GM21423 (cell line): ENCODE data around the gene VWF.

ENCODE experiments used
- ATAC-seq: cut with Tn5 transposase; IDR thresholded peaks from one replicate; pipeline ENCODE4 v1.9.1; 2021; ENCODE audit warnings: mild to moderate bottlenecking, moderate library complexity; ENCODE audit not compliant: unreplicated experiment

The VWF gene

DNA sequence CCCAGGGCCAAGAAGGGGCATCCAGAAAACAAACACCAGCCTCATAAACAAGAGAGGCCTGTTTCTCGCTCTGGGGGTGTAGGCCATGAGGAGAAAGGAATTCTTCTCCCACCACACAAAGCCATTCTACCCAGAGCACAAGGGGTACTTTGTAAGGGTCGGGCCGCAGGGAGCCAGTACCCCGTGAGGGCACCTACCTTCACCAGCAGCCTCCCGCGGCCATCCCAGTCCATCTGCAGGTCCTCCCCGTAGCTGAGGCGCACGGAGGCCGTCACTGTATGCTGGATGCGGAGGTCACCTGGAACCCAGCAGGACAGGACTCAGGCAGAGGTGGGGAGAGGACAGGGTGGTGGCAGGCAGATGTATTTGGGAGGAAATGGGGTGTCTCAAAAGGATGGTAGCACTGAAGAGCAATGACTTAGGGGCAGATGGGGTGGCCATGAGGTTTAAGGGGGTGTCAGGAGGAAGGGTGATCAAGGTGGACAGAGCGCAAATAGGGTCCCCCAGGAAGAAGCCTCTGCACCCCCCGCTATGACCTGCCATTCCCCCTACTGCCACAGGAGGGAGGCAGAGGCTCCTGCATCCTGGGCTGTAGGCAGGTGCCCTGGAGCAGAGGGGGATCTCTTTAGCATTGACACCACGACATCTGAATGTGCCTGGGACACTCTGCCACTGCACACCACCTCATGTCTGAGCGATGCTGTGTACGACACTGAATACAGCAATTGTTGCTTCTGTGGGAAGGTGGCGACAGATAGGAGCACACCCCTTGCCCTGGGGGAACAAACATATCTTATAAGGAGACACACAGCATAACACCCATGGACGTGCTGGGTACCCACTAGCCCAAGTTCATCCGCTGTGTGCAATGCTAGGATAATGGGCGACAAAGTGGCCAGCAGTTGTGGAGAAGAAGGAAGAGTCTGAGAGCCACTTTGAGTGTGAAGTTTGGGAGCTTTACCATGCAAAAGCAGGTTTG is 61.4 kb downstream of the VWF start:
- no peak for ATAC-seq

- ATAC-seq, result no peak
Measured at GRCh38 chr12:6062395-6062756, 62.1 kb downstream of the VWF start.

GRCh38 chr12:6061660-6062059 is 62.8 kb downstream of the VWF start:
- no peak for ATAC-seq

- ATAC-seq, result no peak
Measured at GRCh38 chr12:6059860-6060565, 64.5 kb downstream of the VWF start.

DNA sequence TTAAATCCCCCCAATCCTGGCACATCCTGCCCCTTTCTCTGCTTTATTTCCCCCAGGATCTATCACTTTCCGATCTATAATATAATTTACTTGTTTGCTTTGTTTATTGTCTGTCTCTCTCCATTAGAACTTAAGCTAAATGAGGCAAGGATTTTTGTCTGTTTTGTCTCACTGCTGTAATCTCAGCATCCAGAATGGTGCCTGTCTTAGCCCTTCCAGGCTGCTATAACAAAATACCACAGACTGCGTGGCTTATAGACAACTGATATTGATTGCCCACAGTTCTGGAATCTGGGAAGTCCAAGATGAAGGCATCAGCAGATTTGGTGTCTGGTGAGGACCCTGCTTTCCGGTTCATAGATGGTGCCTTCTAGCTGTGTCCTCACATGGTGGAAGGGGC is 65.2 kb downstream of the VWF start:
- no peak for ATAC-seq

- ATAC-seq, result no peak
Measured at GRCh38 chr12:6058481-6059161, 65.8 kb downstream of the VWF start.

DNA sequence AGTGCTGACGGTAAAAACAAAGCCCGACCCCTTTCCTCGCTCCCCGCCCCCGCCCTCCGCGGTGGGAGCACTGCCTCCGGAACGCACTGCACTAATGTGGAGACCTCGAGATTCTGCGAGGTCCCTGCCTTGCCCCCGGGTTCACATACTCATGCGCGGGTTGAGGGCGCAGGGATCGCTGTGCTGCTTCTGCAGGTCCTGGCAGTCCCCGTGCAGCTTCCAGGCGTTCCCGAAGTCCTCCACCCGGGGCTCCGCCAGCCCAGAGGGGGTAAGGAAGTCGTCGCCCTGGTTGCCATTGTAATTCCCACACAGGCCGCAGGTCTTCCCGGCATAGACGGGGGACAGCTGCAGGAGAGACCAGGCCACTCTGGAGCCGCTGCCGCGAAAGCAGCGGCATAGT is 66.8 kb downstream of the VWF start:
- no peak for ATAC-seq

DNA sequence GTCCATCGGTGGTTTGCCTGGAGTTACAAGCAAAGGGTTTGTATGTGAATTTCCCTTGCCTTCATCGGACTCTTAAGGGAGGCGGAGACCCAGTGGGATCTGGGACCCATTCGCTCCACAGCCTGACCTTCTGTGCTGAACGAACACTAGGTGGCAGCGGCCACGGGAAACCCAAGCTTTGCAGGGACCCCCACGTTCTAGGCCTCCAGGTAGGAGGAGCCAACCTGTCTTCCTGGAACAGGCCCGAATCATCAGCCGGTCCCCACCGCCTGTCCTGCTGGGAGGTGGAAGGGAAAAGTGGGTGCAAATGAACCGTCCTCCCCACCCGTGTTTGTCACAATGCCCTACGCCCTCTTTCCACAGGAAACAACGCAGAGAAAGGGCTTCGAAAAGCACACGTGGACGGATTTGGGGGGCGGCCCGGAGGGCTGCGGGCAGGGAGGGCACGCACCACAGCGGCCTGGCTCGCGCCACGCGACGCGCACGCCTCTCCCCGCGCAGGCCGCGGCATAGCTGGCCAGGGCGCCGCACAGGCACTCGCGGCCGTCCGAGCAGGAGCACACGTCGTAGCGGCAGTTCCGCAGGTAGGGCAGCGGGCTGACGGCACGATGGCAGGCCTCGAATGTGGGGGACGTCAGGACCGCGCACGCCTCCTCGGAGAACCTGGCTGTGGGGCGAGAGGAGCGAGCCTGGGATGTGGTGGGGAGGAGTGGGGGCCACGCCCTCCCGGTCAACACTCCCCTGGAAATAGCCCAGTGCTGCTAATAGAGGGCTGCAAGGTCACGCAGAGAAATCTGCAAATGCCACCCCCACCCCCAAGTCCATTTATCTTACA is 67.8 kb downstream of the VWF start:
- no peak for ATAC-seq

GRCh38 chr12:6053541-6053940 is 70.9 kb downstream of the VWF start:
- no peak for ATAC-seq

GRCh38 chr12:6052940-6053329 is 71.5 kb downstream of the VWF start:
- no peak for ATAC-seq

DNA sequence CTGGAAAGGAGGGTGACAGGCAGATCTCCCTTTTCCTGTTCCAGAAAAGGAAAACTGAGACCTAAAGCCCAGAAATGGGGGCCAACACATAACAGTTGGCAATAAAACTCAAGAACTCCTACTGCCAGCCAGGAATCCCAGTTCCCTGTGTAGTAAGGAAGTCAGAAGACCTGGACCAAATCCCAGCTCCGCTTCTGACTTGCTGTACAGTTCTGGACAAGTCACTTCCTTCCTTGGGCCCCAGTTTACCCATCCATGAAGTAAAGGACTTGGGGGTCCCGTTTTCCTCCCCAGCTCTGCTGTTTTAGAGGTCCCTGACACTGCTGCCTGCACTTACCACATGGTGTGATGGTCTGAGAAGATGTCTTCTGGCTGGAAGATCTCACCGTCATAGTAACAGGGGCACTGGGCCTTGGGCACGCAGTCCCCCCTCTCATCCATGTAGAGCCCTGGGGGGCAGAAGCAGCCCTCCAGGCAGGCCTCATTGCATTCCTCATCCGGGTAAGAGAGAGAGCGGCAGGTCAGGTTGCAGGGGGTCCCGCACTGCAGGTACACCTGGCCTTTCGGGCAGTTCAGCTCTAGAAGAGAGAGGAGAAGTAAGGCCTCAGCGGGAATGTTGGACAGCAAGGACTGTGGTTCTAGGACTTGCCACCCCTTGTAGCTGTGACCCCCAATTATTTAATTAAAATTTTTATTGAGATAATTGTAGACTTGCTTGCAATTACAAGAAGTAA is 72.1 kb downstream of the VWF start:
- no peak for ATAC-seq

DNA sequence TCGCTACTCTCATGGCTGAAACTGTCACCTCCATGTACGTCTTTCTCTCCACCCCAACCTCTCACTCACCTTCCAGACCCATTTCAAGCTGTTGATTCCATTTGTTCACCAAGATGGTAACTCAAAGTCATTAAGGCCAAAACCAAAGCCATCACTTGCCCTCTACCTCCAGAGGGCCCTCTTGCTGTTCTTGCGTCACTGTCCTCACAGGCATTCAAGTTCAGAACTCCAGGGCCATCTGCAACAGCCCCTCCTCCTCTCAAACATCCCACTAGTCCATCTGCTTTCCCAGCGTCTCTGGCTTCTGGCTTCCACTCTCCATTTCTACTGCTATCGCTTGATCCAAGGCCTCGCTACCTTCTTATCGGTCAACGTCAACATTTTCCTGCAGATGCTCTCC is 74.5 kb downstream of the VWF start:
- no peak for ATAC-seq

- no peak for ATAC-seq
Measured at GRCh38 chr12:6049587-6049986, 74.9 kb downstream of the VWF start.

DNA sequence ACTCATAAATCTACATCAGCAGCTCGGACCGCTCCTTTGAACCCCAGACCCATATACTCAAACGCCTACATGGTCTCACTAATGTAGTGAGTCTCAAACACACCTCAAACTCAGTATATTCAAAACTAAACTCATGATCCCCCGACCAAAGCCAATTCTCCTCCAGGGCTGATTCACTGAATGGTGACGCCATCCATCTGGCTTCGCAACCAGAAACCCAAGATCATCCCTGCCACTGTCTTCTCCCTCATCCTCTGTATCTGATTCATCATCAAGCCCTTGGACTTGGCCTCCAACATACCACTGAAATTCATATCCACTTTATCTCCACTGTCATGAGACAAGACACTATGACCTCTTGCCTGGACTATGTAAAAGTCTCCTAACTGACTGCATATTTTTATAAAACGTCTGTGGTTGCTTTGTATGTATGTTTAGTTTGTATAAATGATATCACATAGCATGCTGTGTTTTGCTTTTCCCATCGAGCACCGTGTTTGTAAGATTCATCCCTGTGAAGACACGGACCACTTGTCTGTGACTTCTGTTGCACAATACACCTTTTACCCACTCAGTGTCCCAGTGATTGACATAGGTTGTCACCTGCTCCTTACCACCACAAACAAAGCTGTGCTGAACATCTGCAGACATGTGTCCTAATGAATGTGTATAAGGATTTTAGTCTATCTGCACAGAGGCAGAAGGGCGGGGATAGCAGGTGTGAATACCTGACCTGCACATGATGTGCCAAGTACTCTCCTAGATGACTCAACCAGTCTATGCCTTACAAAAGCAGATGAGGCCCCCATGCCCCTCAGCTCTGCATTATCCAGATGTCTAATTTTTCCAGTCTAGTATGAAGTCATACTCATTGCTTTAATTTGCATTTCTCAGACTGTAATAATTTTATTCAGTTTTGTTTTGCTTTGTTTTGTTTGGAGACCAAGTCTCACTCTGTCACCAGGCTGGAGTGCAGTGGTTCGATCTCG is 76.9 kb downstream of the VWF start:
- ATAC-seq, result no peak

DNA sequence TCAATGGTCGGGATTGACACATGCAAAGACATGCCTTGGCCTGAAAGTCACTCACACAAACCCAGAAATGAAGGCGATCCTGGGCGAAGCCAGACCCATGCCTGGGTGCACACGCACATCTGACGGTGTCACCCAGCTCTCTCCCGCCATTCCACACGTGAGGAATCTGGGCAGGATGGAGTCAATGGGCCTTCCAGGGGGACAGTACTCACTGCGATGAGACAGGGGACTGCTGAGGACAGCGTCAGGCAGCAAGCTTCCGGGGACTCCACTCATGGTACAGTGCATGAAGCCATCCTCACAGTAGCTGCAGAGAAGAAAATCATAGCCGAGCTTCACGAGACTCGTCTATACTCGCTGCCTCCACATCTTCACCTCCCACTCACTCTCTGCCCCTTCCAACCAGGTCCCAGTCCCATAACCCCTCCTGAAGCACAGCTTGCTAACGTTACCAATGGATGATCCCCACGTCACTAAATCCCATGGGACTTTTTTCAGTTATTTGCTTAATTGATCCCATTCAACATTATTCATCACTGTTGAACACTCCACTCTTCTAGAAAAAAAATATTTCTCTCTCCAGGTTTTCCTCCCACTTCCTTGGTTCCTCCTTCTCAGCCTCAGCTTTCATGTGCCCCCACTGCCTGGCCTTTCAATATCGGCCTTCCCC is 77.8 kb downstream of the VWF start:
- ATAC-seq, result no peak

GRCh38 chr12:6045438-6045837 is 79.0 kb downstream of the VWF start:
- no peak for ATAC-seq

DNA sequence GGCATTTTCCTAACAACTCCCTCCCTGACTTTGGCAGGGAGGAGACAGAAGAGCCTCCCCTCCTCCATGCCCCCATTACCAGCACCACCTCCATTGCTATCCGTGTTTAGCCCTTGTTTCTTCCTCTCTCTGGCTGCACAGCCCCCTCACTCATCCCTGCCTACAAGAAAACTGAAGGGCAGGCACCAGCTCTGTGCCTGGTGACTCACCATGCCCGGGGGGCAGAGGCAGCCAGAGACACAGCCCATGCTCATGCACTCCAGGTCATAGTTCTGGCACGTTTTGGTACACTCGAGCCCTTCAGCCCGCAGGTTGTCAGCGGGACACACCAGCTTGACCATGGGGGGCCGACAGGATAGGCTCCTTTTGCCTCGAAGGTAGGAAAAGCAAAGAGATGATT is 80.4 kb downstream of the VWF start:
- ATAC-seq, result no peak

DNA sequence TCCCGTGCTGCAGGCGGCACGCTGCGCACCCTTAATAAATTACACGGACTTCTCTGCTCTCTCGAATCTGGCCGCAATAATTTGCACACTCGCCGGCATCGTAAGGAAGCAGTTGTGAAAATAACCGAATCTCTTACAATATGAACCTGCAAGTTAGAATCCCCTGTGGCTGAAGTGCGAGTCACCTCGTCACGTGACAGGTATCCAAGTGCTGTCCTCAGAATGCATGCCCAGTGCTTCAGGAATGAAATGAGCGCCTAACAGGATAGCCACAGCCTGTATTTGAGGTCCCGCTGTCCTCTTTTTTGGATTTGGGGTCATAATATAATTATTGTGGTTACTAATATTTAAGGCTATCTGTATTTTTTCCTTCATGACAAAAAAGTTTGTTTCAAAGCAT is 82.0 kb downstream of the VWF start:
- ATAC-seq, result no peak
